ENCODE measurements around the gene GAS5.

Gene GAS5

GRCh38 chr1:173824315-173825081 lies 43.3 kb downstream of the GAS5 start, which contains the start of the genes CENPL and DARS2:
CENPL (minus strand) TSS chr1:173824883; CDS start chr1:173811299, 13,584 bp downstream.
DARS2 (plus strand) TSS chr1:173824673; CDS start chr1:173825230, 557 bp downstream.
- POLR2A ChIA-PET, result interaction anchor here (0.7 to 3.3 kb wide), 17 partner anchors 9 to 1176 kb away, joined by 3 to 11 read pairs (median 4); partner anchors contain the start of genes CACYBP, KLHL20 and ZBTB37
- peak; percentile 90 for DNase-seq (ENCODE audit: extremely low spot score)
- TF ChIP-seq TARDBP (IDR thresholded peaks at IDR 0.05), result no peak
- TF ChIP-seq ELF4 (IDR thresholded peaks at IDR 0.05), result peak; percentile 77
- TF ChIP-seq NFRKB (IDR thresholded peaks at IDR 0.05), result peak; percentile 76
- peak; percentile 88; the same call in 1 of the 2 replicates for TF ChIP-seq FOXM1 (IDR thresholded peaks at IDR 0.05; ENCODE audit: borderline replicate concordance)
- no peak for TF ChIP-seq CTBP1 (IDR thresholded peaks at IDR 0.05; ENCODE audit: borderline replicate concordance)
- TF ChIP-seq L3MBTL2 (conservative IDR thresholded peaks at IDR 0.05), result peak; percentile 80
- TF ChIP-seq LEF1 (IDR thresholded peaks at IDR 0.05; ENCODE audit: borderline replicate concordance), result no peak
- CTCF ChIA-PET, result no interaction called here

GRCh38 chr1:173823781-173824314 lies 43.9 kb downstream of the GAS5 start:
- POLR2A ChIA-PET, result interaction anchor here (0.7 to 3.3 kb wide), 16 partner anchors 10 to 1176 kb away, joined by 3 to 11 read pairs (median 4); partner anchors contain the start of genes CACYBP, KLHL20 and ZBTB37
- no peak for TF ChIP-seq LEF1 (IDR thresholded peaks at IDR 0.05; ENCODE audit: borderline replicate concordance)
- peak; percentile 68 for TF ChIP-seq ZNF384 (IDR thresholded peaks at IDR 0.05)
- CTCF ChIA-PET, result no interaction called here
- DNase-seq (ENCODE audit: extremely low spot score), result no peak

- TF ChIP-seq SP1 (IDR thresholded peaks at IDR 0.05) (no peak), SUZ12 (IDR thresholded peaks at IDR 0.05) (no peak), ZNF384 (IDR thresholded peaks at IDR 0.05) (0 out of 2 replicates have a peak, but pooled peaks have one; percentile 35)
- no peak for DNase-seq (ENCODE audit: extremely low spot score)
- CTCF ChIA-PET, result no interaction called here
- POLR2A ChIA-PET, result no interaction called here
Observed at GRCh38 chr1:173821680-173822079, 46.1 kb downstream of the GAS5 start.

- ChIA-PET POLR2A (no interaction called here), CTCF (no interaction called here)
- no peak for DNase-seq (ENCODE audit: extremely low spot score)
- no peak for TF ChIP-seq HDGF (IDR thresholded peaks at IDR 0.05; ENCODE audit: borderline replicate concordance)
- no peak for TF ChIP-seq BHLHE40 (IDR thresholded peaks at IDR 0.05; ENCODE audit: borderline replicate concordance)
- no peak for TF ChIP-seq ZNF384 (IDR thresholded peaks at IDR 0.05)
- TF ChIP-seq CTBP1 (IDR thresholded peaks at IDR 0.05; ENCODE audit: borderline replicate concordance), result no peak
- no peak for TF ChIP-seq FOXK2 (IDR thresholded peaks at IDR 0.05)
- no peak for TF ChIP-seq FOXM1 (IDR thresholded peaks at IDR 0.05; ENCODE audit: borderline replicate concordance)
- no peak for TF ChIP-seq LEF1 (IDR thresholded peaks at IDR 0.05; ENCODE audit: borderline replicate concordance)
- TF ChIP-seq ARNT (IDR thresholded peaks at IDR 0.05), result no peak
- no peak for TF ChIP-seq SP1 (IDR thresholded peaks at IDR 0.05)
- no peak for TF ChIP-seq PKNOX1 (IDR thresholded peaks at IDR 0.05)
- TF ChIP-seq ELF4 (IDR thresholded peaks at IDR 0.05), result no peak
- no peak for TF ChIP-seq FOXA1 (IDR thresholded peaks at IDR 0.05)
- no peak for TF ChIP-seq SUZ12 (IDR thresholded peaks at IDR 0.05)
Observed at GRCh38 chr1:173818459-173818858, 49.3 kb downstream of the GAS5 start.

Data from HEK293T (cell line).